ENCODE measurements around the gene TKFC. TPM values are rescaled to one million over a fixed set of nuclear protein-coding genes. Genes with fewer than 3 reads are reported as not detected.

The TKFC gene
- total RNA-seq, 1 donor from 2014 or later, result 59.6 TPM

DNA sequence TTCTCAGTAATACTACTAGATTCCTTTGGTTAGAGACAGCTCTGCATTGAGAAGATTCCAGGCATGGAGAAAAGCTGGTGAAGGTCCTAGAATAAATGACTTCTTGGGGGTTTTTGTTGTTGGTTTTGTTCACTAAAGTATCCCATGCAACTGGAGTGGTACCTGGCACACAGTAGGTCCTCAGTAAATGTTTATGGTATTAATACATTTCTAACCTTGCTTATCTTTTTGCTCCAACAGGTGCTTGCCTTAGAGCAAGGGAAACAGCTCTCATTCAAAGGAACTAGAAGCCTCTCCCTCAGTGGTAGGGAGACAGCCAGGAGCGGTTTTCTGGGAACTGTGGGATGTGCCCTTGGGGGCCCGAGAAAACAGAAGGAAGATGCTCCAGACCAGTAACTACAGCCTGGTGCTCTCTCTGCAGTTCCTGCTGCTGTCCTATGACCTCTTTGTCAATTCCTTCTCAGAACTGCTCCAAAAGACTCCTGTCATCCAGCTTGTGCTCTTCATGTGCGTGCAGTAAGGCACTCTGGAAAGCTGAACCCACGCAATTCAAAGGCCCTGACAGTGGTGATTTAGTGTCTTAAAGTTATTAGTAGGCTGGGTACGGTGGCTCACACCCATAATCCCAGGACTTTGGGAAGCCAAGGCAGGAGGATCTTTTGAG is 31.1 kb downstream of the TKFC start:
- peaks cover 9% of the 10 kb centered on the region for H3K9me3 Mint-ChIP-seq (ENCODE audit: unreplicated experiment)
- no peak for DNase-seq
- peaks cover 12% of the 10 kb centered on the region for H3K4me1 Mint-ChIP-seq (ENCODE audit: low read depth, unreplicated experiment)
- no peaks in the 10 kb centered on the region for H3K27me3 Mint-ChIP-seq (ENCODE audit: unreplicated experiment)
- TF ChIP-seq, protein P1, sequence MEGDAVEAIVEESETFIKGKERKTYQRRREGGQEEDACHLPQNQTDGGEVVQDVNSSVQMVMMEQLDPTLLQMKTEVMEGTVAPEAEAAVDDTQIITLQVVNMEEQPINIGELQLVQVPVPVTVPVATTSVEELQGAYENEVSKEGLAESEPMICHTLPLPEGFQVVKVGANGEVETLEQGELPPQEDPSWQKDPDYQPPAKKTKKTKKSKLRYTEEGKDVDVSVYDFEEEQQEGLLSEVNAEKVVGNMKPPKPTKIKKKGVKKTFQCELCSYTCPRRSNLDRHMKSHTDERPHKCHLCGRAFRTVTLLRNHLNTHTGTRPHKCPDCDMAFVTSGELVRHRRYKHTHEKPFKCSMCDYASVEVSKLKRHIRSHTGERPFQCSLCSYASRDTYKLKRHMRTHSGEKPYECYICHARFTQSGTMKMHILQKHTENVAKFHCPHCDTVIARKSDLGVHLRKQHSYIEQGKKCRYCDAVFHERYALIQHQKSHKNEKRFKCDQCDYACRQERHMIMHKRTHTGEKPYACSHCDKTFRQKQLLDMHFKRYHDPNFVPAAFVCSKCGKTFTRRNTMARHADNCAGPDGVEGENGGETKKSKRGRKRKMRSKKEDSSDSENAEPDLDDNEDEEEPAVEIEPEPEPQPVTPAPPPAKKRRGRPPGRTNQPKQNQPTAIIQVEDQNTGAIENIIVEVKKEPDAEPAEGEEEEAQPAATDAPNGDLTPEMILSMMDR (IDR thresholded peaks at IDR 0.05; ENCODE audit: partially characterized antibody, unreplicated experiment), result no peak
- H3K4me3 Mint-ChIP-seq (ENCODE audit: unreplicated experiment), result no peak overlapping the region
- no peak overlapping the region for H3K27ac Mint-ChIP-seq (ENCODE audit: unreplicated experiment)
- peaks cover 7% of the 10 kb centered on the region for H3K36me3 Mint-ChIP-seq (ENCODE audit: unreplicated experiment)

DNA sequence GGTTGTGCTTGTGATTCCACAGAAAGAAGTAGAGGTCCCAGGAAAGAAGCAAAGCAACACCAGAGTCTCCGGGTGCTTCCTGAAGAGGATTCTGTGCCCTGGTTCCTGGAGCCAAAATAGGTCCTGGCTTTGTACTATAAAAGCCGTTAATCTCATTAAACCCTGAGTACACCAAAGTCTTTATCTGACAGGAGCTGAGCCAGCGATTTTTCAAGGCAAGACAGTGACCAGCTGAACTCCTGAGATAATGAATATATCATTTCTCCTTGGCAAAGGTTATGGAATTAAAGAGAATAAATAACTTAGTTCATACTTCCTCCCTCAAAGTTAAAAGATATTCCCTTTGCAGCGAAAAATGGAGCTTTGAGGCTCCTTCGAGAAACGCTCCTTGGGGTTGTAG is 34.4 kb downstream of the TKFC start:
- no peak for DNase-seq
- Mint-ChIP-seq H3K36me3 (ENCODE audit: unreplicated experiment) (peaks cover 21% of the 10 kb centered on the region), H3K9me3 (ENCODE audit: unreplicated experiment) (peaks cover 6% of the 10 kb centered on the region), H3K4me3 (ENCODE audit: unreplicated experiment) (no peak overlapping the region), H3K27me3 (ENCODE audit: unreplicated experiment) (no peaks in the 10 kb centered on the region), H3K27ac (ENCODE audit: unreplicated experiment) (no peak overlapping the region), H3K4me1 (ENCODE audit: low read depth, unreplicated experiment) (peaks cover 9% of the 10 kb centered on the region)
- TF ChIP-seq, protein P1 (IDR thresholded peaks at IDR 0.05; ENCODE audit: partially characterized antibody, unreplicated experiment), result no peak

DNA sequence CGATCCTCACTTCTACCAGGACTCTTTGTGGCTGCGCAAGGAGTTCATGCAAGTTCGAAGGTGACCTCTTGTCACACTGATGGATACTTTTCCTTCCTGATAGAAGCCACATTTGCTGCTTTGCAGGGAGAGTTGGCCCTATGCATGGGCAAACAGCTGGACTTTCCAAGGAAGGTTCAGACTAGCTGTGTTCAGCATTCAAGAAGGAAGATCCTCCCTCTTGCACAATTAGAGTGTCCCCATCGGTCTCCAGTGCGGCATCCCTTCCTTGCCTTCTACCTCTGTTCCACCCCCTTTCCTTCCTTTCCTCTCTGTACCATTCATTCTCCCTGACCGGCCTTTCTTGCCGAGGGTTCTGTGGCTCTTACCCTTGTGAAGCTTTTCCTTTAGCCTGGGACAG is 35.6 kb downstream of the TKFC start:
- H3K4me3 Mint-ChIP-seq (ENCODE audit: unreplicated experiment), result no peak overlapping the region
- H3K4me1 Mint-ChIP-seq (ENCODE audit: low read depth, unreplicated experiment), result peaks cover 2% of the 10 kb centered on the region
- peaks cover 6% of the 10 kb centered on the region for H3K9me3 Mint-ChIP-seq (ENCODE audit: unreplicated experiment)
- no peak for DNase-seq
- peaks cover 26% of the 10 kb centered on the region for H3K36me3 Mint-ChIP-seq (ENCODE audit: unreplicated experiment)
- no peak overlapping the region for H3K27ac Mint-ChIP-seq (ENCODE audit: unreplicated experiment)
- no peaks in the 10 kb centered on the region for H3K27me3 Mint-ChIP-seq (ENCODE audit: unreplicated experiment)
- TF ChIP-seq, protein P1 (IDR thresholded peaks at IDR 0.05; ENCODE audit: partially characterized antibody, unreplicated experiment), result no peak

DNA sequence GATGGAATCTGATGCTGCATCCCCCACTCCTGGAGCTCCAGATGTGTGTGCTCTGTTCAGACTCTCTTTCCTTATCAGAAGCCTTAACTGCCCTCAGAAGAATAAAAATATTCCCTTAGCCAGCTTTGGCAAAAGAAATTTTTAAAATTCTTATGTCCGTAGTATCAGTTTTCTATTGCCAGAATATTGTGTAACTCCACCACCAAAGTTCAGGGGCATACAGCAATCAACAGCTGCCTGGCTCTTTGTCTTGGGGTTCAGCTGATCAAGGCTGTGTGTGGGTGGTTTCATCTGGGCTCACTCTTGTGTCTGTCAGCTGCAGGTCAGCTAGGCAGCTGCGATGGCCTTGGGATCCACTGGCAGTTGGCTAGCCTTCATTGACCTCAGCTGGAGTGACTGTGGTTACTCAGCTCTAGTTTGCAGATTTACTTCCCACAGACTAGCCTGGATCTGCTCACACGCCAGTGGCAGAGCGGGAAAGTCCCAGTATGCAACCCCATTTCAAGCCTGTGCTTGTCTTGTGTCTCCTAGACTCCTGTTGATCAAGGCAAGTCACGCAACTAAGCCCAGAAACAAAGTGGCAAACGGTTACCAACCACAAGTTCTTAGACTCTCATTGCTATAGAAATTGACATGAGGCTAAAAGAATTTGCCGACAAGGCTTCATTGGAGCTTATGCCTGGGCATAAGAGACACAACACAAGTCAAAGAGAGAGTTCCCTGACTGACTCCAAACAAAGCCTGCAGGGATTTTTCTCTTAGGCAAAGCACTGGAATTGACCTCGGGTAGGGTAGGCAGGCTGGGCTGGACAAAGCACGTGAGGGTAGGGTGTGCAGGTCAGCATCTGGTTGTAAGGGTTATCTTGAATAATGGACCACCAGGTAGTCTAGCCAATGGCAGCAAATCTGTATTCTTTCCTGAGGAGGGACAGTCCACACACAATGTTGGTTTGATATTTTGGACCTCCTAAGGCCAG is 36.6 kb downstream of the TKFC start:
- peaks cover 26% of the 10 kb centered on the region for H3K36me3 Mint-ChIP-seq (ENCODE audit: unreplicated experiment)
- DNase-seq, result no peak
- H3K9me3 Mint-ChIP-seq (ENCODE audit: unreplicated experiment), result peaks cover 6% of the 10 kb centered on the region
- H3K27me3 Mint-ChIP-seq (ENCODE audit: unreplicated experiment), result no peaks in the 10 kb centered on the region
- no peak overlapping the region for H3K4me3 Mint-ChIP-seq (ENCODE audit: unreplicated experiment)
- H3K27ac Mint-ChIP-seq (ENCODE audit: unreplicated experiment), result no peak overlapping the region
- TF ChIP-seq, protein P1 (IDR thresholded peaks at IDR 0.05; ENCODE audit: partially characterized antibody, unreplicated experiment), result no peak
- no peaks in the 10 kb centered on the region for H3K4me1 Mint-ChIP-seq (ENCODE audit: low read depth, unreplicated experiment)

Measured in glutamatergic neuron (in vitro differentiated cells).